GM12878 (cell line): Measurements from ENCODE around the gene KRTAP4-8. TPM values are rescaled to one million over a fixed set of nuclear protein-coding genes. Genes with fewer than 3 reads are reported as not detected.

Source experiments
- ATAC-seq: fragments of 200-7000 bp; cut with Tn5 transposase; 3 replicates; pipeline ENCODE4 v1.9.1; 2020; ENCODE audit warnings: mild to moderate bottlenecking, moderate library complexity
- BruUV-seq: library from RNA; stranded (reverse); fragments of 400-500 nt; replicated peaks from 2 replicates; lab custom pipeline; 2021; lab: Mats Ljungman, UMichigan
- CTCF ChIA-PET: fragments of 300-600 bp; sonication (Branson Sonifier 250); formaldehyde crosslinking; extraction: SDS; loops from one replicate; lab custom pipeline; 2021; ENCODE audit warnings: inconsistent platforms; lab: Yijun Ruan, JAX
- POLR2A ChIA-PET: fragments of 350-600 bp; formaldehyde crosslinking; extraction: SDS; loops from one replicate; lab custom pipeline; 2021; ENCODE audit warnings: inconsistent platforms; lab: Charles Lee
- RAD21 ChIA-PET: fragments of 300-600 bp; sonication (Branson Sonifier 250); formaldehyde crosslinking; loops from one replicate; lab custom pipeline; 2023; ENCODE audit warnings: antibody characterized with exemption; ENCODE audit not compliant: unreplicated experiment; lab: Charles Lee
- SMC1A ChIA-PET: fragments of 300-600 bp; sonication (Branson Sonifier 250); formaldehyde crosslinking; loops from one replicate; lab custom pipeline; 2023; ENCODE audit not compliant: unreplicated experiment, uncharacterized antibody; lab: Charles Lee
- DNase-seq: peaks from one replicate; pipeline ENCODE4 v3.0.0-alpha.2; 2011; ENCODE audit warnings: low read depth, low spot score
- FAIRE-seq: peaks from 3 replicates; lab custom pipeline; 2011; peaks lifted over from hg19 to GRCh38; lab: Jason Lieb, UNC
- H2AFZ ChIP-seq: 2 replicates; pipeline ENCODE4 v1.6.0; 2011; ENCODE audit warnings: low read depth, low read length, control low read depth; ENCODE audit not compliant: control insufficient read depth
- H3K27ac ChIP-seq: 2 replicates; pipeline ENCODE4 v1.5.1; 2011; ENCODE audit warnings: control low read depth; ENCODE audit not compliant: control insufficient read depth, insufficient read depth
- H3K27me3 ChIP-seq, 2 experiments: replicated peaks in 1 of 2; 2 replicates each; pipeline versions ENCODE4 v1.6.0 to v1.6.1; 2011; ENCODE audit warnings: low read length in 1 of 2; ENCODE audit not compliant: control insufficient read depth in 2 of 2, insufficient read depth in 2 of 2
- H3K36me3 ChIP-seq, 2 experiments: 2 replicates each; pipeline ENCODE4 v1.5.1; 2011; ENCODE audit warnings: low read length in 1 of 2; ENCODE audit not compliant: control insufficient read depth in 2 of 2, insufficient read depth in 2 of 2
- H3K4me1 ChIP-seq: 2 replicates; pipeline ENCODE4 v1.6.1; 2011; ENCODE audit warnings: mild to moderate bottlenecking, low read length, moderate library complexity, mixed read lengths; ENCODE audit not compliant: control insufficient read depth, insufficient read depth
- H3K4me2 ChIP-seq: 2 replicates; pipeline ENCODE4 v1.6.0; 2011; ENCODE audit warnings: control low read depth; ENCODE audit not compliant: control insufficient read depth, insufficient read depth
- H3K4me3 ChIP-seq: fragments of 200-600 bp; sonication (generic); 2 replicates; pipeline ENCODE4 v1.5.1; 2016
- H3K79me2 ChIP-seq: 2 replicates; pipeline ENCODE4 v1.6.0; 2011; ENCODE audit warnings: low read length; ENCODE audit not compliant: control insufficient read depth, insufficient read depth
- H3K9ac ChIP-seq: 2 replicates; pipeline ENCODE4 v1.8.0; 2011; ENCODE audit warnings: low read length, control low read depth, mixed read lengths; ENCODE audit not compliant: control insufficient read depth, insufficient read depth
- H3K9me3 ChIP-seq: replicated peaks from 3 replicates; pipeline ENCODE4 v1.5.1; 2011; ENCODE audit warnings: mild to moderate bottlenecking, low read length; ENCODE audit not compliant: control insufficient read depth, insufficient read depth
- H4K20me1 ChIP-seq: 2 replicates; pipeline ENCODE4 v1.6.0; 2011; ENCODE audit not compliant: control insufficient read depth, insufficient read depth
- ASH2L ChIP-seq: fragments of 300-600, 200-600 bp; sonication (generic); IDR thresholded peaks from 2 replicates; pipeline ENCODE4 v1.6.1; 2017; ENCODE audit warnings: low read depth, mild to moderate bottlenecking, borderline replicate concordance
- BMI1 ChIP-seq: fragments of 450-650 bp; IDR thresholded peaks from 2 replicates; pipeline ENCODE4 v1.6.1; 2016; ENCODE audit warnings: mild to moderate bottlenecking, moderate library complexity, borderline replicate concordance
- FOXM1 ChIP-seq: IDR thresholded peaks from 2 replicates; pipeline ENCODE4 v1.6.1; 2012; ENCODE audit warnings: low read depth, mild to moderate bottlenecking, inconsistent platforms, low read length, moderate library complexity
- NFYB ChIP-seq: IDR thresholded peaks from 2 replicates; pipeline ENCODE4 v1.6.1; 2011; ENCODE audit warnings: low read depth, mild to moderate bottlenecking, low read length, improper control_type of control experiment, moderate library complexity; ENCODE audit not compliant: insufficient read depth
- NR2C1 ChIP-seq: fragments of 450-650 bp; IDR thresholded peaks from 2 replicates; pipeline ENCODE4 v1.6.1; 2017; ENCODE audit warnings: antibody characterized with exemption, mild to moderate bottlenecking, moderate library complexity
- RAD21 ChIP-seq: IDR thresholded peaks from 2 replicates; pipeline ENCODE4 v1.6.1; 2011; ENCODE audit warnings: mild to moderate bottlenecking, low read depth, low read length, moderate library complexity; ENCODE audit not compliant: insufficient read depth
- WGBS: methylation state at CpG from one replicate; pipeline ENCODE4 v1.1.6; 2016; ENCODE audit warnings: low lambda C conversion rate; ENCODE audit not compliant: insufficient replicate concordance, insufficient coverage; ENCODE audit errors: missing lambda C conversion rate; 5-methylcytosine and 5-hydroxymethylcytosine counted together
- in situ Hi-C: fragments of 300-500 bp; cut with MboI; formaldehyde crosslinking; loops from 9 replicates; pipeline ENCODE4 v1.14.3; 2018; ENCODE audit warnings: mixed read lengths
- intact Hi-C: fragments of 100-400 bp; cut with micrococcal nuclease; formaldehyde crosslinking; loops from one replicate; pipeline ENCODE4 v1.14.2; 2022; ENCODE audit not compliant: unreplicated experiment
- polyA plus RNA-seq, 11 experiments: library from polyadenylated mRNA; depleted of rRNA in 4 of 11; unstranded in 6 of 11; stranded (reverse) in 5 of 11; fragments of >200 nt; fragmentation: Nextera tagmentation in 4 of 11; fragmentation: Illumina TruSeq in 1 of 11; extraction: Ambion mirVana in 4 of 11; extraction: Trizol in 1 of 11; gene quantifications; 1 replicate in 1 of 11; 2 replicates in 10 of 11; pipeline versions ENCODE4 v1.2.1 to v1.2.3, GENCODE V29; 2011 to 2016; ENCODE audit warnings: inconsistent platforms in 2 of 11, missing spikeins in 2 of 11, low read depth in 1 of 11
- total RNA-seq, 4 experiments: library from RNA; depleted of rRNA in 3 of 4; stranded (reverse); fragments of >200 nt in 3 of 4; fragmentation: Illumina TruSeq in 1 of 4; extraction: Trizol in 1 of 4; gene quantifications; 2 replicates each; pipeline versions ENCODE4 v1.2.1 to v1.2.3, GENCODE V29; 2013 to 2021
- TF ChIP-seq, protein P1 (sequence below): fragments of 450-650 bp; IDR thresholded peaks from 2 replicates; pipeline ENCODE4 v1.6.1; 2016; ENCODE audit warnings: mild to moderate bottlenecking, moderate library complexity, borderline replicate concordance
- TF ChIP-seq, protein P2 (sequence below): fragments of 450-650 bp; IDR thresholded peaks from 2 replicates; pipeline ENCODE4 v1.6.1; 2017; ENCODE audit warnings: antibody characterized with exemption, mild to moderate bottlenecking, moderate library complexity
- TF ChIP-seq, protein P3 (sequence below): IDR thresholded peaks from 2 replicates; pipeline ENCODE4 v1.6.1; 2012; ENCODE audit warnings: low read depth, low read length, improper control_type of control experiment
- TF ChIP-seq, protein P4 (sequence below): fragments of 450-650 bp; IDR thresholded peaks from 2 replicates; pipeline ENCODE4 v1.6.1; 2017; ENCODE audit warnings: mild to moderate bottlenecking

Gene KRTAP4-8
- total and polyA plus RNA-seq, 10 of the 15 experiments (the other 5 are each of a cell fraction or from before 2014, with no cell fraction given), result not detected

DNA sequence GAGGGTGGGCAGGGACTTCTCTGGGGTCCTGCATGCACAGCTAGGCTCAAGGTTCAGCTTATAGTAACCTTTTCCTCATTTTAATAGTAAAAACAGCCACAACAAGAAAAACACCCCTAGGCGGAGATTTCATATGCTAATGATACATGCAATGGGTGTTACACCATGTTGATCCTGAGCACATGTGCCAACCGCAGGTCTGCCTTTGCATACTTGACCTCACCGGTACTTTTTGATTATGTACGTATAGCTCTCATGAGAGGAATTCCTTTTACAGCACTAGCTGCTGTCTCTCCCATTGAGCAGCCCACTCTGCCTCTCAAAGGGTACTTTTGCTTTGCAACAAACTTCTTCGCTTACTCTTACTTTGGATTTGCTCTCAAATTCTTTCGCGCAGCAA is 1.9 kb downstream of the KRTAP4-8 start:
- no peaks in the 10 kb centered on the region for H3K9me3 ChIP-seq
- H3K79me2 ChIP-seq, result no peaks in the 10 kb centered on the region
- H3K27me3 ChIP-seq, result no peaks in the 10 kb centered on the region; a peak in 1 of 4 replicates
- BruUV-seq, result no TSS peak
- ChIA-PET POLR2A (no interaction called here), RAD21 (no interaction called here), SMC1A (no interaction called here), CTCF (no interaction called here)
- intact Hi-C loops, result no loop called here
- H3K4me1 ChIP-seq, result no peaks in the 10 kb centered on the region
- FAIRE-seq (no peak), ATAC-seq (no peak), DNase-seq (no peak)
- no peak overlapping the region for H2AFZ ChIP-seq
- no peak overlapping the region for H3K4me3 ChIP-seq
- in situ Hi-C loops, result no loop called here
- H3K9ac ChIP-seq, result no peak overlapping the region
- H3K4me2 ChIP-seq, result no peak overlapping the region
- H4K20me1 ChIP-seq, result no peaks in the 10 kb centered on the region
- TF ChIP-seq BMI1 (no peak), NR2C1 (no peak), ASH2L (no peak), RAD21 (no peak), FOXM1 (no peak), NFYB (no peak)
- TF ChIP-seq, protein P1, sequence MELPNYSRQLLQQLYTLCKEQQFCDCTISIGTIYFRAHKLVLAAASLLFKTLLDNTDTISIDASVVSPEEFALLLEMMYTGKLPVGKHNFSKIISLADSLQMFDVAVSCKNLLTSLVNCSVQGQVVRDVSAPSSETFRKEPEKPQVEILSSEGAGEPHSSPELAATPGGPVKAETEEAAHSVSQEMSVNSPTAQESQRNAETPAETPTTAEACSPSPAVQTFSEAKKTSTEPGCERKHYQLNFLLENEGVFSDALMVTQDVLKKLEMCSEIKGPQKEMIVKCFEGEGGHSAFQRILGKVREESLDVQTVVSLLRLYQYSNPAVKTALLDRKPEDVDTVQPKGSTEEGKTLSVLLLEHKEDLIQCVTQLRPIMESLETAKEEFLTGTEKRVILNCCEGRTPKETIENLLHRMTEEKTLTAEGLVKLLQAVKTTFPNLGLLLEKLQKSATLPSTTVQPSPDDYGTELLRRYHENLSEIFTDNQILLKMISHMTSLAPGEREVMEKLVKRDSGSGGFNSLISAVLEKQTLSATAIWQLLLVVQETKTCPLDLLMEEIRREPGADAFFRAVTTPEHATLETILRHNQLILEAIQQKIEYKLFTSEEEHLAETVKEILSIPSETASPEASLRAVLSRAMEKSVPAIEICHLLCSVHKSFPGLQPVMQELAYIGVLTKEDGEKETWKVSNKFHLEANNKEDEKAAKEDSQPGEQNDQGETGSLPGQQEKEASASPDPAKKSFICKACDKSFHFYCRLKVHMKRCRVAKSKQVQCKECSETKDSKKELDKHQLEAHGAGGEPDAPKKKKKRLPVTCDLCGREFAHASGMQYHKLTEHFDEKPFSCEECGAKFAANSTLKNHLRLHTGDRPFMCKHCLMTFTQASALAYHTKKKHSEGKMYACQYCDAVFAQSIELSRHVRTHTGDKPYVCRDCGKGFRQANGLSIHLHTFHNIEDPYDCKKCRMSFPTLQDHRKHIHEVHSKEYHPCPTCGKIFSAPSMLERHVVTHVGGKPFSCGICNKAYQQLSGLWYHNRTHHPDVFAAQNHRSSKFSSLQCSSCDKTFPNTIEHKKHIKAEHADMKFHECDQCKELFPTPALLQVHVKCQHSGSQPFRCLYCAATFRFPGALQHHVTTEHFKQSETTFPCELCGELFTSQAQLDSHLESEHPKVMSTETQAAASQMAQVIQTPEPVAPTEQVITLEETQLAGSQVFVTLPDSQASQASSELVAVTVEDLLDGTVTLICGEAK, result no peak
- TF ChIP-seq, protein P2, sequence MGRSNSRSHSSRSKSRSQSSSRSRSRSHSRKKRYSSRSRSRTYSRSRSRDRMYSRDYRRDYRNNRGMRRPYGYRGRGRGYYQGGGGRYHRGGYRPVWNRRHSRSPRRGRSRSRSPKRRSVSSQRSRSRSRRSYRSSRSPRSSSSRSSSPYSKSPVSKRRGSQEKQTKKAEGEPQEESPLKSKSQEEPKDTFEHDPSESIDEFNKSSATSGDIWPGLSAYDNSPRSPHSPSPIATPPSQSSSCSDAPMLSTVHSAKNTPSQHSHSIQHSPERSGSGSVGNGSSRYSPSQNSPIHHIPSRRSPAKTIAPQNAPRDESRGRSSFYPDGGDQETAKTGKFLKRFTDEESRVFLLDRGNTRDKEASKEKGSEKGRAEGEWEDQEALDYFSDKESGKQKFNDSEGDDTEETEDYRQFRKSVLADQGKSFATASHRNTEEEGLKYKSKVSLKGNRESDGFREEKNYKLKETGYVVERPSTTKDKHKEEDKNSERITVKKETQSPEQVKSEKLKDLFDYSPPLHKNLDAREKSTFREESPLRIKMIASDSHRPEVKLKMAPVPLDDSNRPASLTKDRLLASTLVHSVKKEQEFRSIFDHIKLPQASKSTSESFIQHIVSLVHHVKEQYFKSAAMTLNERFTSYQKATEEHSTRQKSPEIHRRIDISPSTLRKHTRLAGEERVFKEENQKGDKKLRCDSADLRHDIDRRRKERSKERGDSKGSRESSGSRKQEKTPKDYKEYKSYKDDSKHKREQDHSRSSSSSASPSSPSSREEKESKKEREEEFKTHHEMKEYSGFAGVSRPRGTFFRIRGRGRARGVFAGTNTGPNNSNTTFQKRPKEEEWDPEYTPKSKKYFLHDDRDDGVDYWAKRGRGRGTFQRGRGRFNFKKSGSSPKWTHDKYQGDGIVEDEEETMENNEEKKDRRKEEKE, result no peak
- TF ChIP-seq, protein P3, sequence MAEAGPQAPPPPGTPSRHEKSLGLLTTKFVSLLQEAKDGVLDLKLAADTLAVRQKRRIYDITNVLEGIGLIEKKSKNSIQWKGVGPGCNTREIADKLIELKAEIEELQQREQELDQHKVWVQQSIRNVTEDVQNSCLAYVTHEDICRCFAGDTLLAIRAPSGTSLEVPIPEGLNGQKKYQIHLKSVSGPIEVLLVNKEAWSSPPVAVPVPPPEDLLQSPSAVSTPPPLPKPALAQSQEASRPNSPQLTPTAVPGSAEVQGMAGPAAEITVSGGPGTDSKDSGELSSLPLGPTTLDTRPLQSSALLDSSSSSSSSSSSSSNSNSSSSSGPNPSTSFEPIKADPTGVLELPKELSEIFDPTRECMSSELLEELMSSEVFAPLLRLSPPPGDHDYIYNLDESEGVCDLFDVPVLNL, result no peak
- TF ChIP-seq, protein P4, sequence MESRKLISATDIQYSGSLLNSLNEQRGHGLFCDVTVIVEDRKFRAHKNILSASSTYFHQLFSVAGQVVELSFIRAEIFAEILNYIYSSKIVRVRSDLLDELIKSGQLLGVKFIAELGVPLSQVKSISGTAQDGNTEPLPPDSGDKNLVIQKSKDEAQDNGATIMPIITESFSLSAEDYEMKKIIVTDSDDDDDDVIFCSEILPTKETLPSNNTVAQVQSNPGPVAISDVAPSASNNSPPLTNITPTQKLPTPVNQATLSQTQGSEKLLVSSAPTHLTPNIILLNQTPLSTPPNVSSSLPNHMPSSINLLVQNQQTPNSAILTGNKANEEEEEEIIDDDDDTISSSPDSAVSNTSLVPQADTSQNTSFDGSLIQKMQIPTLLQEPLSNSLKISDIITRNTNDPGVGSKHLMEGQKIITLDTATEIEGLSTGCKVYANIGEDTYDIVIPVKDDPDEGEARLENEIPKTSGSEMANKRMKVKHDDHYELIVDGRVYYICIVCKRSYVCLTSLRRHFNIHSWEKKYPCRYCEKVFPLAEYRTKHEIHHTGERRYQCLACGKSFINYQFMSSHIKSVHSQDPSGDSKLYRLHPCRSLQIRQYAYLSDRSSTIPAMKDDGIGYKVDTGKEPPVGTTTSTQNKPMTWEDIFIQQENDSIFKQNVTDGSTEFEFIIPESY, result no peak
- WGBS, result 73% methylated on average over 7 of the region's 7 CpGs
- H3K27ac ChIP-seq, result no peak overlapping the region
- H3K36me3 ChIP-seq, result no peaks in the 10 kb centered on the region
